Measurements from ENCODE around the gene ARVCF. TPM values are rescaled to one million over a fixed set of nuclear protein-coding genes. Genes with fewer than 3 reads are reported as not detected.

Gene ARVCF
- total and polyA plus RNA-seq, 9 of the 15 experiments (the other 6 are each of a cell fraction or from before 2014, with no cell fraction given): 0.03 to 97.4 (median 15.6) TPM

DNA sequence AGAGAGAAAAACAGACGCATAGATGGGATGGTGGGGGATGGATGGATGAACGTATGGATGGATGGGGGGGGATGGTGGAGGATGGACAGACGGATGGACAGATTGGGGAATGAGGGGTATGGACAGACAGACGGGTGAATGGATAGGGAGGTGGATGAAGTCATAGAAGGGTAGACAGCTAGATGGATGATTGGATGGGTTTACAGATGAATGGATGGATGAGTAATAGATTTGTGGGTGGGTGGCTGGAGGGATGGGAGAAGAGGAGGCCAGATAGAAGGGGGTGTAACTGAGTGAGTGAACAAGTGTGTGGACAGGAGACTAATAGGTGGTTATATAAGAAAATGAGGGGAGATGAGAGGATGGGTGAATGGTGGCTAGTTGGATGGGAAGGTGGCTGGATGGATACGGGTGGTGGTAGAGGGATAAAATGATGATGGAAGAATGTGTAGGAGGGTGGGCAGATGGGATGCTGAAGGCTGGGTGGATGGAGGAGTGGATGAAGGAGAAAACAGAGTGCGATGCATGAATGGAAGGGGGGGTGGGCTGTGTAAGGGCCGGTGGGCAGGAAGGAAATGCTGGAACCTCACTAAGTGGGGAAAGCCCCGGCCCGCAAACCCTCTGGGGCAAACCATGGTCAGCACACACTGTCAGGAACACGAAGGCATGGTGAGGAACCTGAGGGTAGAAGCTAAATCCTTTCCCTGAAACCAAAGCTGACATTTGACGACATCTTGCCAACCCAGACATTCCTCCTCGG lies 21.6 kb downstream of the ARVCF start:
- peaks cover 5% of the 10 kb centered on the region for H3K9me1 ChIP-seq (ENCODE audit: control insufficient read depth, insufficient read depth, low read length)
- H3K4me1 ChIP-seq (replicated peaks in 1 of 2; ENCODE audit: control insufficient read depth in 2 of 2, insufficient read depth in 2 of 2, low read length in 2 of 2): peaks cover 10 to 71% of the 10 kb centered on the region in 2 experiments; a peak in 4 of 5 replicates
- peak in 1 of 4 experiments; percentile 28 for DNase-seq (ENCODE audit: extremely low read depth in 1 of 4, low spot score in 3 of 4)
- H3K27me3 ChIP-seq (ENCODE audit: control insufficient read depth in 2 of 2, insufficient read depth in 2 of 2, low read length in 2 of 2): no peaks in the 10 kb centered on the region
- no peak overlapping the region for H3K27ac ChIP-seq (ENCODE audit: extremely low read depth, low read depth, low read length)
- peak; percentile 40 for FAIRE-seq
- H2AFZ ChIP-seq (ENCODE audit: low read depth, low read length): no peak overlapping the region
- ChIA-PET CTCF (ENCODE audit: low intra/inter-chr PET ratio) (interaction anchor here (0.6 kb wide), 2 partner anchors 21 to 78 kb away, joined by 3 read pairs; no protein-coding TSS in a partner anchor), POLR2A (interaction anchor here (0.6 to 1.1 kb wide), 2 partner anchors 14 to 16 kb away, joined by 3 read pairs; no protein-coding TSS in a partner anchor)
- 36% methylated on average over 12 of the region's 12 CpGs for WGBS (ENCODE audit: insufficient coverage, low coverage, missing lambda C conversion rate)
- intact Hi-C loops (cut with micrococcal nuclease): no loop called here
- no peaks in the 10 kb centered on the region for H3K9me3 ChIP-seq (replicated peaks; ENCODE audit: control insufficient read depth, insufficient read depth, low read depth, low read length)
- H4K20me1 ChIP-seq (replicated peaks; ENCODE audit: control insufficient read depth, insufficient read depth, low read length): peaks cover 62% of the 10 kb centered on the region; the same call in 1 of the 2 replicates
- H3K9ac ChIP-seq (ENCODE audit: insufficient read depth in 1 of 2, low read depth in 2 of 2, low read length in 2 of 2): no peak overlapping the region; a peak in 1 of 4 replicates
- no peaks in the 10 kb centered on the region for H3K79me2 ChIP-seq (ENCODE audit: control insufficient read depth, insufficient read depth, low read length)
- no peak overlapping the region for H3K4me2 ChIP-seq (ENCODE audit: insufficient read depth, low read length)
- no peaks in the 10 kb centered on the region for H3K36me3 ChIP-seq (ENCODE audit: control insufficient read depth, insufficient read depth, low read length)
- no TSS peak for BruUV-seq (replicated peaks)
- no peak overlapping the region for H3K4me3 ChIP-seq
- no peak for ATAC-seq
- in situ Hi-C loops (cut with MboI): no loop called here
- TF ChIP-seq GTF2F1 (IDR thresholded peaks at IDR 0.05; ENCODE audit: low read depth, low read length) (0 out of 2 replicates have a peak, but pooled peaks have one; percentile 26), NFE2L1 (tag; IDR thresholded peaks at IDR 0.05; ENCODE audit: borderline replicate concordance, low read depth) (no peak), ELF4 (CRISPR knock-in tag; IDR thresholded peaks at IDR 0.05) (peak; percentile 87; the same call in 1 of the 2 replicates), POU5F1 (IDR thresholded peaks at IDR 0.05; ENCODE audit: borderline replicate concordance, low read depth, low read length, partially characterized antibody) (no peak)
- TF ChIP-seq, protein P1, sequence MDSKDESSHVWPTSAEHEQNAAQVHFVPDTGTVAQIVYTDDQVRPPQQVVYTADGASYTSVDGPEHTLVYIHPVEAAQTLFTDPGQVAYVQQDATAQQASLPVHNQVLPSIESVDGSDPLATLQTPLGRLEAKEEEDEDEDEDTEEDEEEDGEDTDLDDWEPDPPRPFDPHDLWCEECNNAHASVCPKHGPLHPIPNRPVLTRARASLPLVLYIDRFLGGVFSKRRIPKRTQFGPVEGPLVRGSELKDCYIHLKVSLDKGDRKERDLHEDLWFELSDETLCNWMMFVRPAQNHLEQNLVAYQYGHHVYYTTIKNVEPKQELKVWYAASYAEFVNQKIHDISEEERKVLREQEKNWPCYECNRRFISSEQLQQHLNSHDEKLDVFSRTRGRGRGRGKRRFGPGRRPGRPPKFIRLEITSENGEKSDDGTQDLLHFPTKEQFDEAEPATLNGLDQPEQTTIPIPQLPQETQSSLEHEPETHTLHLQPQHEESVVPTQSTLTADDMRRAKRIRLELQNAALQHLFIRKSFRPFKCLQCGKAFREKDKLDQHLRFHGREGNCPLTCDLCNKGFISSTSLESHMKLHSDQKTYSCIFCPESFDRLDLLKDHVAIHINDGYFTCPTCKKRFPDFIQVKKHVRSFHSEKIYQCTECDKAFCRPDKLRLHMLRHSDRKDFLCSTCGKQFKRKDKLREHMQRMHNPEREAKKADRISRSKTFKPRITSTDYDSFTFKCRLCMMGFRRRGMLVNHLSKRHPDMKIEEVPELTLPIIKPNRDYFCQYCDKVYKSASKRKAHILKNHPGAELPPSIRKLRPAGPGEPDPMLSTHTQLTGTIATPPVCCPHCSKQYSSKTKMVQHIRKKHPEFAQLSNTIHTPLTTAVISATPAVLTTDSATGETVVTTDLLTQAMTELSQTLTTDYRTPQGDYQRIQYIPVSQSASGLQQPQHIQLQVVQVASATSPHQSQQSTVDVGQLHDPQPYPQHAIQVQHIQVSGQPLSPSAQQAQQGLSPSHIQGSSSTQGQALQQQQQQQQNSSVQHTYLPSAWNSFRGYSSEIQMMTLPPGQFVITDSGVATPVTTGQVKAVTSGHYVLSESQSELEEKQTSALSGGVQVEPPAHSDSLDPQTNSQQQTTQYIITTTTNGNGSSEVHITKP (IDR thresholded peaks at IDR 0.05; ENCODE audit: partially characterized antibody): peak; percentile 10
- TF ChIP-seq, protein P2, sequence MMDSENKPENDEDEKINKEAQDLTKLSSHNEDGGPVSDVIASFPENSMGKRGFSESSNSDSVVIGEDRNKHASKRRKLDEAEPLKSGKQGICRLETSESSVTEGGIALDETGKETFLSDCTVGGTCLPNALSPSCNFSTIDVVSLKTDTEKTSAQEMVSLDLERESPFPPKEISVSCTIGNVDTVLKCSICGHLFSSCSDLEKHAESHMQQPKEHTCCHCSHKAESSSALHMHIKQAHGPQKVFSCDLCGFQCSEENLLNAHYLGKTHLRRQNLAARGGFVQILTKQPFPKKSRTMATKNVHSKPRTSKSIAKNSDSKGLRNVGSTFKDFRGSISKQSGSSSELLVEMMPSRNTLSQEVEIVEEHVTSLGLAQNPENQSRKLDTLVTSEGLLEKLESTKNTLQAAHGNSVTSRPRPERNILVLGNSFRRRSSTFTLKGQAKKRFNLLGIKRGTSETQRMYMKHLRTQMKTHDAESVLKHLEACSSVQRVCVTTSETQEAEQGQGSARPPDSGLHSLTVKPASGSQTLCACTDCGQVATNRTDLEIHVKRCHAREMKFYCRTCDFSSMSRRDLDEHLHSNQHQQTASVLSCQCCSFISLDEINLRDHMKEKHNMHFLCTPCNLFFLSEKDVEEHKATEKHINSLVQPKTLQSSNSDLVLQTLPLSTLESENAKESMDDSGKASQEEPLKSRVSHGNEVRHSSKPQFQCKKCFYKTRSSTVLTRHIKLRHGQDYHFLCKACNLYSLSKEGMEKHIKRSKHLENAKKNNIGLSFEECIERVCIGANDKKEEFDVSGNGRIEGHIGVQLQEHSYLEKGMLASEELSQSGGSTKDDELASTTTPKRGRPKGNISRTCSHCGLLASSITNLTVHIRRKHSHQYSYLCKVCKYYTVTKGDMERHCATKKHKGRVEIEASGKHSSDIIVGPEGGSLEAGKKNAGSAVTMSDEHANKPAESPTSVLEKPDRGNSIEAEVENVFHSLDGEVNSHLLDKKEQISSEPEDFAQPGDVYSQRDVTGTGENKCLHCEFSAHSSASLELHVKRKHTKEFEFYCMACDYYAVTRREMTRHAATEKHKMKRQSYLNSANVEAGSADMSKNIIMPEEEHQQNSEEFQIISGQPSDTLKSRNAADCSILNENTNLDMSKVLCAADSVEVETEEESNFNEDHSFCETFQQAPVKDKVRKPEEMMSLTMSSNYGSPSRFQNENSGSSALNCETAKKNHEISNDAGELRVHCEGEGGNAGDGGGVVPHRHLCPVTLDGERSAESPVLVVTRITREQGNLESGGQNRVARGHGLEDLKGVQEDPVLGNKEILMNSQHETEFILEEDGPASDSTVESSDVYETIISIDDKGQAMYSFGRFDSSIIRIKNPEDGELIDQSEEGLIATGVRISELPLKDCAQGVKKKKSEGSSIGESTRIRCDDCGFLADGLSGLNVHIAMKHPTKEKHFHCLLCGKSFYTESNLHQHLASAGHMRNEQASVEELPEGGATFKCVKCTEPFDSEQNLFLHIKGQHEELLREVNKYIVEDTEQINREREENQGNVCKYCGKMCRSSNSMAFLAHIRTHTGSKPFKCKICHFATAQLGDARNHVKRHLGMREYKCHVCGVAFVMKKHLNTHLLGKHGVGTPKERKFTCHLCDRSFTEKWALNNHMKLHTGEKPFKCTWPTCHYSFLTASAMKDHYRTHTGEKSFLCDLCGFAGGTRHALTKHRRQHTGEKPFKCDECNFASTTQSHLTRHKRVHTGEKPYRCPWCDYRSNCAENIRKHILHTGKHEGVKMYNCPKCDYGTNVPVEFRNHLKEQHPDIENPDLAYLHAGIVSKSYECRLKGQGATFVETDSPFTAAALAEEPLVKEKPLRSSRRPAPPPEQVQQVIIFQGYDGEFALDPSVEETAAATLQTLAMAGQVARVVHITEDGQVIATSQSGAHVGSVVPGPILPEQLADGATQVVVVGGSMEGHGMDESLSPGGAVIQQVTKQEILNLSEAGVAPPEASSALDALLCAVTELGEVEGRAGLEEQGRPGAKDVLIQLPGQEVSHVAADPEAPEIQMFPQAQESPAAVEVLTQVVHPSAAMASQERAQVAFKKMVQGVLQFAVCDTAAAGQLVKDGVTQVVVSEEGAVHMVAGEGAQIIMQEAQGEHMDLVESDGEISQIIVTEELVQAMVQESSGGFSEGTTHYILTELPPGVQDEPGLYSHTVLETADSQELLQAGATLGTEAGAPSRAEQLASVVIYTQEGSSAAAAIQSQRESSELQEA (IDR thresholded peaks at IDR 0.05; ENCODE audit: low read depth): peak; percentile 31; the same call in 1 of the 2 replicates

Data from K562 (cell line).